Uterus (tissue), 4 donors: ENCODE data around the gene ADAMTS3. TPM values are rescaled to one million over a fixed set of nuclear protein-coding genes. Genes with fewer than 3 reads are reported as not detected.

Source experiments
- DNase-seq, 2 donors: peaks; one replicate each; pipeline ENCODE4 v3.0.0-alpha.2; 2019 to 2020
- H3K27ac ChIP-seq, 2 donors: fragments of 200-600 bp; sonication (generic); 1 replicate in 1 of 2; 2 replicates in 1 of 2; pipeline ENCODE4 v1.5.1; 2016 to 2018
- H3K27me3 ChIP-seq, 2 donors: fragments of 200-600 bp; sonication (generic); one replicate each; pipeline ENCODE4 v1.5.1; 2018 to 2019; ENCODE audit warnings: control low read depth in 1 of 2
- H3K36me3 ChIP-seq, 2 donors: fragments of 200-600 bp; sonication (generic); one replicate each; pipeline ENCODE4 v1.5.1; 2019; ENCODE audit warnings: control low read depth in 1 of 2
- H3K4me1 ChIP-seq, 2 donors: fragments of 200-600 bp; sonication (generic); one replicate each; pipeline ENCODE4 v1.5.1; 2018 to 2019; ENCODE audit warnings: control low read depth in 1 of 2
- H3K4me3 ChIP-seq, 2 donors: fragments of 200-600 bp; sonication (generic); 1 replicate in 1 of 2; 2 replicates in 1 of 2; pipeline ENCODE4 v1.5.1; 2018 to 2019; ENCODE audit warnings: mild to moderate bottlenecking in 1 of 2
- H3K9me3 ChIP-seq, 2 donors: fragments of 200-600 bp; sonication (generic); one replicate each; pipeline ENCODE4 v1.5.1; 2019; ENCODE audit warnings: control low read depth in 1 of 2
- POLR2A ChIP-seq, 2 donors: fragments of 450-650 bp; IDR thresholded peaks; one replicate each; pipeline ENCODE4 v1.6.1; 2016; ENCODE audit warnings: antibody characterized with exemption in 2 of 2, mild to moderate bottlenecking in 1 of 2, moderate library complexity in 1 of 2
- intact Hi-C: fragments of 100-400 bp; cut with DNase I; formaldehyde crosslinking; loops from one replicate; pipeline ENCODE4 v1.15.1; 2023; ENCODE audit warnings: low total_unique reads
- total RNA-seq, 4 donors: library from RNA; depleted of rRNA in 3 of 4; stranded (reverse); fragments of >200 nt in 3 of 4; gene quantifications; one replicate each; pipeline versions ENCODE4 v1.1.0 to v1.2.4, GENCODE V29; 2014 to 2023
- TF ChIP-seq, protein P1 (sequence below), 4 experiments: fragments of 200-600 bp in 2 of 4; fragments of 450-650 bp in 2 of 4; sonication (generic) in 2 of 4; IDR thresholded peaks; one replicate each; pipeline ENCODE4 v1.5.1; 2016 to 2019; ENCODE audit warnings: antibody characterized with exemption in 4 of 4, mild to moderate bottlenecking in 2 of 4, moderate library complexity in 1 of 4
- donor health status: DM: yes; HTN: yes; CAD: no.

The ADAMTS3 gene
- total RNA-seq, 4 donors from 2014 or later, result 4.2 to 25.7 (median 11.8) TPM

DNA sequence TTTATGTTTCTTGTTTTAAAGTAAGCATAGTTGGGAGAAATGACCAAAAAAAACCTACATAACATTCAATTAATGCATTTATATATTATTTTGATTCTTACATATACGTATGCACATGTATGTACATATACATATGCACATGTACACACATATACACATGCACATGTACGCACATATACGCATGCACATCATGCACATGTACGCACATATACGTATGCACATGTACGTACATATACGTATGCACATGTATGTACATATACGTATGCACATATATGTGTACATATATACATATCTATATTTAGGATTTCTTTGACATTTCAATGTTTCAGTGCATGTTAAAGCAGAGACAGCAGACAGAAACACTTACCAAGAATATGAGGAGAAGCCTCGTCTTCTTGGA, 263.4 kb downstream of the ADAMTS3 start:
- Histone ChIP-seq H3K27me3 (no peaks in the 10 kb centered on the region), H3K27ac (no peak overlapping the region), H3K4me3 (no peak overlapping the region), H3K4me1 (no peaks in the 10 kb centered on the region), H3K9me3 (no peaks in the 10 kb centered on the region), H3K36me3 (no peaks in the 10 kb centered on the region)
- DNase-seq, result no peak
- intact Hi-C loops, result no loop called here
- TF ChIP-seq POLR2A (IDR thresholded peaks at IDR 0.05), result no peak
- TF ChIP-seq, protein P1, sequence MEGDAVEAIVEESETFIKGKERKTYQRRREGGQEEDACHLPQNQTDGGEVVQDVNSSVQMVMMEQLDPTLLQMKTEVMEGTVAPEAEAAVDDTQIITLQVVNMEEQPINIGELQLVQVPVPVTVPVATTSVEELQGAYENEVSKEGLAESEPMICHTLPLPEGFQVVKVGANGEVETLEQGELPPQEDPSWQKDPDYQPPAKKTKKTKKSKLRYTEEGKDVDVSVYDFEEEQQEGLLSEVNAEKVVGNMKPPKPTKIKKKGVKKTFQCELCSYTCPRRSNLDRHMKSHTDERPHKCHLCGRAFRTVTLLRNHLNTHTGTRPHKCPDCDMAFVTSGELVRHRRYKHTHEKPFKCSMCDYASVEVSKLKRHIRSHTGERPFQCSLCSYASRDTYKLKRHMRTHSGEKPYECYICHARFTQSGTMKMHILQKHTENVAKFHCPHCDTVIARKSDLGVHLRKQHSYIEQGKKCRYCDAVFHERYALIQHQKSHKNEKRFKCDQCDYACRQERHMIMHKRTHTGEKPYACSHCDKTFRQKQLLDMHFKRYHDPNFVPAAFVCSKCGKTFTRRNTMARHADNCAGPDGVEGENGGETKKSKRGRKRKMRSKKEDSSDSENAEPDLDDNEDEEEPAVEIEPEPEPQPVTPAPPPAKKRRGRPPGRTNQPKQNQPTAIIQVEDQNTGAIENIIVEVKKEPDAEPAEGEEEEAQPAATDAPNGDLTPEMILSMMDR (IDR thresholded peaks at IDR 0.05), result no peak

DNA sequence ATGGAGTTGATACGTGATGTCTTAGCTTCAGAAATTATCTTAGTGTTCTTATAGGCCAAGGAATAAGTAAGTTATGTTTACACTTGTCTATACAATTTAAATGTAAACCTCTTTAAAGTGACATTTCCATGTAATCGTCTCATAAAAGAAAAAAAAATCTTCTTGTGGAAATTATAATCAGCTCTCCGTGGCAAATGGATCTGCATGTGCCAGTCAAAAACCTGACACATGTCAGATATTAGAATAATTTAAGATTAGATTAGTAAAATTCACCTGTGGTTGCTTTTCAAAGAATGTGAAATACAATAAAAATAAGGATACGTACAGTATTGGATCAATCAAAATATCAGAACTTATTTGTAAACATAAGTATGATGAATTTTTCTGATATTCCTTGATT, 263.9 kb downstream of the ADAMTS3 start:
- intact Hi-C loops, result no loop called here
- no peak overlapping the region for H3K4me3 ChIP-seq
- no peaks in the 10 kb centered on the region for H3K27me3 ChIP-seq
- H3K4me1 ChIP-seq, result no peaks in the 10 kb centered on the region
- TF ChIP-seq, protein P1 (IDR thresholded peaks at IDR 0.05), result no peak
- no peak for TF ChIP-seq POLR2A (IDR thresholded peaks at IDR 0.05)
- no peaks in the 10 kb centered on the region for H3K9me3 ChIP-seq
- no peaks in the 10 kb centered on the region for H3K36me3 ChIP-seq
- H3K27ac ChIP-seq, result no peak overlapping the region
- DNase-seq, result no peak

DNA sequence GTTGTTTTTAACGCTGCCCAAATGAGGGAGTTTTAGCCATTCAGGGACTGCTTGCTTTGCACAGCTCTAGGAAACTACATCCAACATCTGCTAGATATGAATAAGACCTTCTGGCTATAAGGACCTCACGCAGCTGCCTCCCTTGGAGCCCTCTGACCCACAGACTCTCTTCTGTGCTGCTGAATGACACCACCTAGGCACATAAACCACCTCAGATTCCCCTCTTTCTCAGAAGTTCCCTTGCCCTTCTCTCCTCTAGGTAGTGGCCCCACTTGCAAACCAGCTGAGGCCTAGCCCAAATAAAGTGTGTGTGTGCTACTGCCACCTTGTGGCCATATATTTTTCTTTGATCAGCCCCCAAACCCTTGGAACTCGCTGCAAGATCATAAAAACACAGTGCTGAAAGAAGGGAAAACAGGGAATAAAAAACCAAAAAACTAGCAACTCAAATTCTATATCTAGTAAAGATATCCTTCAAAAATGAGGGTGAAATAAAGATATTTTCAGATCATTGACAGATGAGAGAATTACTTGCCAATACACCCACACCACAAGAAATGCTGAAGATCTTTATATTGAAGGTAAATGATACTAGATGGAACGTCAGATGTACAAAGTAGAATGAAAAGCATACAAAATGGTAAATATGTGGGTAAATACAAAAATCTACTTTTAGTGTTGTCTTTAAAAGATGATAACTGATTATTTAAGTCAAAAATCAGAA, 265.9 kb downstream of the ADAMTS3 start:
- no peak overlapping the region for H3K4me3 ChIP-seq
- H3K4me1 ChIP-seq, result no peaks in the 10 kb centered on the region
- no peaks in the 10 kb centered on the region for H3K36me3 ChIP-seq
- TF ChIP-seq, protein P1 (IDR thresholded peaks at IDR 0.05), result peak; percentile 20 to 59 (median 40)
- no peak for TF ChIP-seq POLR2A (IDR thresholded peaks at IDR 0.05)
- intact Hi-C loops, result no loop called here
- DNase-seq, result peak in 1 of 2 donors; percentile 18
- H3K9me3 ChIP-seq, result no peaks in the 10 kb centered on the region
- H3K27me3 ChIP-seq, result no peaks in the 10 kb centered on the region
- no peak overlapping the region for H3K27ac ChIP-seq

DNA sequence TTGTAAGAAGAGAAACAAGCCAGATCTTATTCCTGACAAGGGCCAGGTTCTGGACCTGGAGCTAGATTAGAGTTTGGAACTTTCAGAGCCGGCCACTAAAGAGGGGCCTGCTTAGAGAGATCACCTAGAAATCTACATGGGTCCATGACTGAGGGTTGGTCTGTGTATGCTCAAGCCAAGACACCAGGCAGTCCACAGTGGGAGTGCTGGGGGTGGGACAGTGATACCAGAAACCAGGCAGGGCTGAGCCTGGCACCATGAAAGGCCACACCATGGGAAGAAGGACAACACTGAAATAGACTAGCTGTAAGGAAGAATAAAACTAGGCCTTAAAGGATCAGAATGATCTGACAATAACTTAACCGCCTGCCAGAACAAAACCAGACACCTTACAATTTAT, 267.3 kb downstream of the ADAMTS3 start:
- H3K36me3 ChIP-seq, result no peaks in the 10 kb centered on the region
- DNase-seq, result no peak

DNA sequence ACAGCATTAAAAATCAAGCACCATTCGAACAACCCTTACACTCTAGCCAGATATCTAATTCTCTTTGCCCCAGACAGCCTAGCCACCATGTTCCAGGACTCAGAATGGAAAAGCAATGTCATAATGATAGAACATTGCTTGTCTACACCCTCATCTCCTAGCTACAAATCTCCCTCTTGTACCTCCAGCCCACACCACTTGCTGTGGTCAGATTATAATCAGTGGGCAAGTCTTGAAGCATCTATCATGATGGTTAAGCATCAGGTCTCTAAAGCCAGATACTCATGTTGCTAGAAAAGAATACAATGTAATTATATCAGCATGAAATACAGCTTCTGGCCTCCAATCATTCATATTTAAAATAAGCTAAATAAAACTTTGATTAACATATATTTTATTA, 268.9 kb downstream of the ADAMTS3 start:
- H3K27ac ChIP-seq, result no peak overlapping the region
- no peak for DNase-seq
- no peak overlapping the region for H3K4me3 ChIP-seq
- no peaks in the 10 kb centered on the region for H3K4me1 ChIP-seq
- H3K36me3 ChIP-seq, result no peaks in the 10 kb centered on the region
- intact Hi-C loops, result no loop called here
- TF ChIP-seq, protein P1 (IDR thresholded peaks at IDR 0.05), result no peak
- no peak for TF ChIP-seq POLR2A (IDR thresholded peaks at IDR 0.05)
- H3K9me3 ChIP-seq, result no peaks in the 10 kb centered on the region
- no peaks in the 10 kb centered on the region for H3K27me3 ChIP-seq

More for the DNA sequence above, 267.3 kb downstream of the ADAMTS3 start:
- no peaks in the 10 kb centered on the region for H3K9me3 ChIP-seq
- intact Hi-C loops, result no loop called here
- no peaks in the 10 kb centered on the region for H3K27me3 ChIP-seq
- no peak overlapping the region for H3K27ac ChIP-seq
- no peaks in the 10 kb centered on the region for H3K4me1 ChIP-seq
- no peak overlapping the region for H3K4me3 ChIP-seq
- TF ChIP-seq, protein P1 (IDR thresholded peaks at IDR 0.05), result no peak
- TF ChIP-seq POLR2A (IDR thresholded peaks at IDR 0.05), result no peak
